ENCODE measurements around the gene PLEKHM1.
A peak's percentile ranks its signal among the peaks of the same experiment; 100 is the strongest.

PLEKHM1 gene

DNA sequence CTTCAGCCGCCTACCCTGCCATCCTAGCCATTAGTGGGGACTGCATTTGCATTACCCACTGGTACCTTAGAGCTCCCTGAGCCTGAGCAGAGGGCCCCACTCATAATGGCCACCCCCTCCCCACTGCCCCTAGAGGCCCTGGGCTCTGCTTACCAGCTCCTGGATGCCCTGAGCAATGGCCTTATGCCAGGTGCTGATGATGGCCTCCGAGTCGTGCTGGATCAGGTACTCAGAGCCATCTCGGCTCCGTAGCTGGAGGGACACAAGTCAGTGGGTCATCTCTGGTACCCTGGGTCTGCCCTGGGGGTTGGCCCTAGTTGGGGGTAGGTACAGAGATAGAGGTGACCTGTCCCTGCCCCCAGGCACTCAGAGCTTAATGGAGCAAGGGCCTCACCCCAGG lies 92.7 kb downstream of the PLEKHM1 start:
- DNase-seq, result no peak

DNA sequence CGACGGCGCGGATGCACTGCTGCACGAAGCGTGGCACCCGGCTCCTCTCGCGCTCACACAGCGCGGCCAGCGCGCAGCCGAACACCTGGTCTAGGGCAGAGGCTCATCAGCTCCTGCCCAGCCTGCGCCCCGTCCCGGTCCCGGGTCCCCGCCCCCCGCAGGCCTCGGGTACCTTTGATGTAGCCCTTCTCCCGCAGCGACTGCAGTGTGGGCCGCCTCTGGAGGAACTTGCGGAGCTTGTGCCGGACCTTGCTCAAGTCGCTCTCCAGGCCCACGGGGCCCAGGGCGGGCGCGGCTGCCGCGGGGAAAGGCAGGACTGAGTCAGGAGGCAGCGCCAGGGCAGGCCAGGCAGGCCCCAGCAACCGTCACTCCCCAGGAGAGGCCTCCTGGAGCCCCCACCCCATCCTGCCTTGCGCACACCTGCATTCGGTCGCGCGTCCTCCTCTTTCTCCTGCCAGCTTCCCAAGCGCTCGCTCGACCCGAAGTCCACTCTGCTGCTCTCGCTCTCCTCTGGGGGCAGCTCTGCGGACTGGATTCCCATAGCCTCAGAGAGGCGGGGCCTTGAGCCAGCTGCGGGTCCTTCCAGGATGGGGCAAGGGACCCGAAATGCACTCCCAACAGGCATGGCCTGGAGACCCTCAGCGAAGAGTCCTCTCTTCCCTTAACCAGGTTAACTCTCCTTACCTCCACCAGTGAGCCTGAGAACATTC lies 93.9 kb downstream of the PLEKHM1 start:
- no peak for DNase-seq

DNA sequence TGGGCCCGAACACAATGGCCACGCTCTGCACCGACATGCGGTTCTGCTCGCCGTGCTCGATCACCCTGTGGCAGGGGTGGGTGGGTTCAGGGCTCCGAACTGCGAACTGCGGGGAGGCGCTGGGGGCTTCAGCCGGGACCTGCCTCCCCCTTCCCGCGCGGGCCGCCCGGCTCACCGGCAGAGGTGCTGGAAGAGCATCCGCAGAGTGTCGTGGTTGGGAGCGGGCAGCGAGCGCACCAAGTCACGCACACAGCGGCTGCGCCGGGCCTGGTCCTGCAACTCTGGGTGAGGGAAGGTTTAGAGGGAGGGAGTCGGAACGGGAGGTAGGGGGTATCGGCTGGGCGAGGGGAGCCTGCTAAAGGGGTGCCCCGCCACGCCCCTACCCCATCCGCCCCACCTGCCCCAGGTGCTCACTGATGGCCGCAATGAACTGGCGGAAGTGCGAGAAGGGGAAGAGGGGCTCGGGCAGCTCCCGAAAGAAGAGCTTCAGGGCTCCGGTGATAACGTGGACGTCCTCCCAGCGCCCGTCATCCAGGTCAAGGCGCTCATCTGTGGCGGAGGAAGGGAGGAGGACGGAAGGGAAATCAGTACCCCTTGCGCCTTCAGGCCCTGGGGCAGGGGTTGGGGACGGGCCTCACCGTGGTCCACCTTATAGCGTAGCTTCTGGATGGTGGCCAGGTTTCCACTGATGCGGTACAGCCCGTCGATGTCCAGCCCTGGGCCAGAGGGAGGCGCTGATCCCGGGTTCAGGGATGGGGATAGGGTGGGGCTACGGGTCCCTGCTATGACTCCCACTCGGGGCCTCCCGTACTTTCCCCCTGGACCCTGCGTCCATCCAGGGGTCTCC lies 94.7 kb downstream of the PLEKHM1 start:
- no peak for DNase-seq

- DNase-seq, result peak; percentile 41
Measured at GRCh38 chr17:45394913-45395568, 95.5 kb downstream of the PLEKHM1 start.

- DNase-seq, result no peak
Measured at GRCh38 chr17:45394564-45394912, 96.0 kb downstream of the PLEKHM1 start.

GRCh38 chr17:45394091-45394490 lies 96.4 kb downstream of the PLEKHM1 start:
- no peak for DNase-seq

DNA sequence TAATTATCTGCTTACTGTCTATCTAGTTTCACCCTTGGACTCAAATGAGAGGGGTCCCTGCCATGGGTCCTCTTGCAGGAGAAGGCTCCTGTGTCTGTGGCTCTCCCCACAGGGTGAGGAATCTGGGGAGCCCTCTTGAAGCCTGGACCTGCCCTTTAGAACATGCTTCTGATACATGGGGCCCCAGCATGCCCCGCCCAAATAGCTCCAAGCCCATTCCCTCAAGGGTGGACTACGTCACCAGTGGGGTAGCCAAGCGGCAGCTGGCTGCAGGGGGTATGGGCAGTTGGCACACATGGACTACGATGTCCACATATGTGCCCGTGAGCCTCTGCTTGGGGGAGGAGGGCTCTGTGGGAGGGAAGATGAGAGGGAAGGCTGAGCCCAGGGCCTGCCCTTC lies 97.1 kb downstream of the PLEKHM1 start:
- DNase-seq, result no peak

DNA sequence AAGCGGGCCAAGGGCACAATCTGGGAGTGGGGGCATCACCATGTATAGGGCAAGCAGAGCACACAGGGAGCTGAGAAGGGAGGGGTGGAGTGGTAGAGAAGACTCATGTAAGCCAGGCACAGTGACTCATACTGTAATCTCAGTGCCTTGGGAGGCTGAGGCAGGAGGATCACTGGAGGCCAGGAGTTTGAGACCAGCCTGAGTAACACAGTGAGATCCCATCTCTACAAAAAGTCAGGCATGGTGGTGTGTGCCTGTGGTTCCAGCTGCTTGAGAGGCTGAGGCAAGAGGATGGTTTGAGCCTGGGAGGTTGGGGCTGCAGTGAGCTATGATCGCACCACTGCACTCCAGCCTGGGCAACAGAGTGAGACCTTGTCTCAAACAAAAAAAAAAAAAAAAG lies 98.6 kb downstream of the PLEKHM1 start:
- DNase-seq, result no peak

- DNase-seq, result no peak
Measured at GRCh38 chr17:45391291-45391690, 99.2 kb downstream of the PLEKHM1 start.

DNA sequence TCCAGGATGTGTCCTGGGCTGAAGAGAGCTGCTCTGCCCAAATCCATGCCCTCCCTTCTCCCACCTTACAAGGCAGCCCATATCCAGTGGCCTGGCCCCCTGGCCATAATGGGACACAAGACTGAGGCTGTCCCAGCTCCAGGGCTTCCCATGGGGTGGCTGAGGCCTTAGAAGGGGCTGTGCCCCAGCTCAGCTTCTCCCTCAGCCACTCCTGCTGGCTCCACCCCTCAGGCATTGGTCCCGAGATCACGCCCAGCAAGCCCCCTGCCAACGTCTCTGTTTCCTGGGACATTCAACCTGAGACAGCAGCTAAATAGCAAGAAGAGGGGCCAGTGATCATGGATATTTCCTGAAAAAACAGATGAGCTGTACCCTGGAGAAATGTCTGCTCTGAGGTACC lies 101.2 kb downstream of the PLEKHM1 start:
- DNase-seq, result no peak

GRCh38 chr17:45388604-45389325 lies 101.8 kb downstream of the PLEKHM1 start:
- DNase-seq, result no peak

DNA sequence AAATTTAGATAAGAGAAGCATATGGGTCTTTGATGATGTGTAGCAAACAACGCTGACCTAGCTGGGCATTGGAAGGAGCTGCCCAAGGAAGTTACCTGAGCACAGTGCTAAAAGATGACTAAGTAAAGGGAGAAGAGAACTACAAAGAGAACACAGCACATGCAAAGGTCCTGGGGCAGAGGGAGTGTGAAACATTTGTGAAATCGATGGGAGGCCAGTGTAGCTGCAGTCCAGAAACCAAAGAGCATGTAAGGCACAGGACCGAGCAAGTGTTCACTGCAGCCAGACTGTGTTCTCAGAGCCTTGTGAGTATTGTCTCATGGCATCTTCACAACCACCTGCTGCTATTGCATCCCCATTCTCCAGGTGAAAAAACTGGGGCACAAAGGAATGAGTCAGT lies 102.8 kb downstream of the PLEKHM1 start:
- no peak for DNase-seq

DNA sequence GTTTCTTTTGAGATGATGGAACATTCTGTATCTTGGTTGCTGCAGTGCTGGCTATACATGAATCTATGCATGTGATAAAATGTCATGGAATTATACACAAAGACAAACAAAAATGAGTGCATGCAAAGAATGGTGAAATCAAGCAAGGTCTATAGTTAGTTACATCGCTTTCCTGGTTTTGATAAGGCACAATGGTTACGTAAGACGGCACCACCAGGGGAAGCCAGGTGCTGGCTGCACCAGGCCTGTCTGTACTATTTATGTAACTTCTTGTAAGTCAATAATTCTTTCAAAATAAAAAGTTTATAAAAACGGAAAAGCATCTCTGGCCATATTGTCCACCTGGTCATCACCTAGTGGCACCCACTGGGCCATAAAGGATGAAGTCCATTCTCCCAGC lies 104.3 kb downstream of the PLEKHM1 start:
- no peak for DNase-seq

Measured in activated CD4-positive, alpha-beta T cell treated with anti-CD3 and anti-CD28 coated beads, Interleukin-10, Interleukin-2, amounts not matched to agents 100 ng/mL and 50 ng/mL, durations not matched to agents 16 hours and 8 hours (primary cell).